ENCODE measurements around the gene MISP. TPM values are rescaled to one million over a fixed set of nuclear protein-coding genes. Genes with fewer than 3 reads are reported as not detected.

MISP gene
- total RNA-seq, 2 donors from 2014 or later, result 285 to 320 TPM

DNA sequence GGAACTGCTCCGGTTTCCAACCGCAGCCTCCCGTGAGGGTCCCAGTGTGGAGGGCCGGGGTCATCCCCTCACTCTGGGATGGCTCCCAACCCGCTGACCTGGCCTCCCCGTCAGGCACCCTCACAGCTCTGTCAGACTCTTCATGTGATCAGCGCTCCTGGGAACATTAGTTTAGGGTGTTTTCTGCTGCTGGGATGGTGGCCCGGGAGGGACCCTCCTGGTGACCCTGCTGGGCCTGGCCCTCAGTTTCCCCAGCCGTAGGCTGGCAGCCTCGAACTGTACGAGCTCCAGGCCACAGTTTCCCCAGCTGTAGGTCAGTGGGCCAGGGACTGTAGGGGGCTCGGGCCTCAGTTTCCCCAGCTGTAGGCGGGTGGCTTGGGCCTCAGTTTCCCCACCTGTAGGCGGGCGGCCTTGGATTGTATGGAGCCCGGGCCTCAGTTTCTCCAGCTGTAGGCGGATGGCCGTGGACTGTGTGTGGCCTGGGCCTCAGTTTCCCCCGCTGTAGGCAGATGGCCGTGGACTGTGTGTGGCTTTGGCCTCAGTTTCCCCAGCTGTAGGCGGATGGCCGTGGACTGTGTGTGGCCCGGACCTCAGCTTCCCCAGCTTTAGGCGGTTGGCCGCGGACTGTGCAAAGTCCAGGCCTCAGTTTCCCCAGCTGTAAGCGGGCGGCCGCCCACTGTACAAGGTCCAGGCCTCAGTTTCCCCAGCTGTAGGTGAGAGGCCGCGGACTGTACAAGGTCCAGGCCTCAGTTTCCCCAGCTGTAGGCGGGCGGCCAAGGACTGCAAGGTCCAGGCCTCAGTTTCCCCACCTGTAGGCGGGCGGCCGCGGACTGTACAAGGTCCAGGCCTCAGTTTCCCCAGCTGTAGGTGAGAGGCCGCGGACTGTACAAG is 45.0 kb downstream of the MISP start:
- H3K9me3 ChIP-seq, result no peaks in the 10 kb centered on the region
- H3K36me3 ChIP-seq, result no peaks in the 10 kb centered on the region
- peaks cover 20% of the 10 kb centered on the region for H3K4me1 ChIP-seq
- TF ChIP-seq, protein P1, sequence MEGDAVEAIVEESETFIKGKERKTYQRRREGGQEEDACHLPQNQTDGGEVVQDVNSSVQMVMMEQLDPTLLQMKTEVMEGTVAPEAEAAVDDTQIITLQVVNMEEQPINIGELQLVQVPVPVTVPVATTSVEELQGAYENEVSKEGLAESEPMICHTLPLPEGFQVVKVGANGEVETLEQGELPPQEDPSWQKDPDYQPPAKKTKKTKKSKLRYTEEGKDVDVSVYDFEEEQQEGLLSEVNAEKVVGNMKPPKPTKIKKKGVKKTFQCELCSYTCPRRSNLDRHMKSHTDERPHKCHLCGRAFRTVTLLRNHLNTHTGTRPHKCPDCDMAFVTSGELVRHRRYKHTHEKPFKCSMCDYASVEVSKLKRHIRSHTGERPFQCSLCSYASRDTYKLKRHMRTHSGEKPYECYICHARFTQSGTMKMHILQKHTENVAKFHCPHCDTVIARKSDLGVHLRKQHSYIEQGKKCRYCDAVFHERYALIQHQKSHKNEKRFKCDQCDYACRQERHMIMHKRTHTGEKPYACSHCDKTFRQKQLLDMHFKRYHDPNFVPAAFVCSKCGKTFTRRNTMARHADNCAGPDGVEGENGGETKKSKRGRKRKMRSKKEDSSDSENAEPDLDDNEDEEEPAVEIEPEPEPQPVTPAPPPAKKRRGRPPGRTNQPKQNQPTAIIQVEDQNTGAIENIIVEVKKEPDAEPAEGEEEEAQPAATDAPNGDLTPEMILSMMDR (IDR thresholded peaks at IDR 0.05), result no peak
- H3K27me3 ChIP-seq, result no peaks in the 10 kb centered on the region
- no peak overlapping the region for H3K27ac ChIP-seq
- peak overlapping the region; percentile 65 for H3K4me3 ChIP-seq
- DNase-seq, result peak; percentile 26
- intact Hi-C loops (cut with DNase I), result no loop called here
- peak overlapping the region; percentile 51 to 63 for H3K9ac ChIP-seq (ENCODE audit: low read depth in 2 of 2, low read length in 2 of 2)

DNA sequence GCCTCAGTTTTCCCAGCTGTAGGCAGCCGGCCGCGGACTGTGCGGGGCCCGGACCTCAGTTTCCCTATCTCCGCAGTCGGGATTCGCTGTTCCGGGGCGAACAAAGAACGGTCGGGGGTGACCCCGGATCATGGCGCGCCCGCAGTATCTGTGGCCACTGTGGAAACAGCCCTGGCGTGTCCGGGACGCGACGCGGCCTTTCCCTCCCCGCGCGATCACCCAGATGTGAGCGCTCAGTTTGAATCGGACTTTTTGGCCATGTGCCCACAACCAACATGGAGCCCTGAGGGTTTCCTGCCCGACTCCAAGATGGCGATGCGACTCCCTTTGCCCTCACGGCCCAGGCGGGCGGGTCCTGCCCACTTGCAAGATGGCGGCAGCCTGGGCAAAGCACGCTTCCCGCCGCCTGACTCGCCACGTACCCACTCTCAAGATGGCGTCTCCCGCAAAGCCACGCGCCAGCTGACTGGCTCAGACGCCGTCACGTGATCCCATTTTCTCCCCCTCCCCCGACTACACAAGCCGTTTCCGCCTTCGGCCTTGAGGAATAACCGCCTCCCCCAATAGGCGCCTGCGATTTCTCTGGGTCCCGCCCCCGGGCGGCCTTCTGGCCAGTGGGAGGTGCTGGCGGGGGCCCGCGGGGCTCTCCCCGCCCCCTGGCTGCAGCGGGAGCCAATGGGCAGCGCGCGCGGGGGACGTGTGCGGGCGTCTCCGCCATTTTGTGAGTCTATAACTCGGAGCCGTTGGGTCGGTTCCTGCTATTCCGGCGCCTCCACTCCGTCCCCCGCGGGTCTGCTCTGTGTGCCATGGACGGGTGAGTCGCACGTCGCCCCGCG is 46.0 kb downstream of the MISP start, which contains the start of gene PTBP1:
PTBP1 (plus strand) TSS at position 761 of the 836 bp plus-strand sequence; CDS start at position 807, 46 bp downstream.
- TF ChIP-seq, protein P1 (IDR thresholded peaks at IDR 0.05), result no peak
- peaks cover 28% of the 10 kb centered on the region for H3K4me1 ChIP-seq
- H3K9ac ChIP-seq (ENCODE audit: low read depth in 2 of 2, low read length in 2 of 2), result peak within 1 kb of the TSS; percentile 92 to 97
- H3K36me3 ChIP-seq, result peaks cover 3% of the 10 kb centered on the region
- no peaks in the 10 kb centered on the region for H3K9me3 ChIP-seq
- H3K27me3 ChIP-seq, result no peaks in the 10 kb centered on the region
- DNase-seq, result peak; percentile 100
- H3K4me3 ChIP-seq, result peak within 1 kb of the TSS; percentile 79
- H3K27ac ChIP-seq, result peak within 1 kb of the TSS; percentile 96
- intact Hi-C loops (cut with DNase I), result no loop called here

- Histone ChIP-seq H3K4me1 (peaks cover 28% of the 10 kb centered on the region), H3K36me3 (peaks cover 3% of the 10 kb centered on the region), H3K9ac (ENCODE audit: low read depth in 2 of 2, low read length in 2 of 2) (peak overlapping the region; percentile 92 to 97), H3K27me3 (no peaks in the 10 kb centered on the region), H3K4me3 (peak overlapping the region; percentile 79), H3K27ac (peak overlapping the region; percentile 96), H3K9me3 (no peaks in the 10 kb centered on the region)
- TF ChIP-seq, protein P1 (IDR thresholded peaks at IDR 0.05), result no peak
- DNase-seq, result peak; percentile 91
- intact Hi-C loops (cut with DNase I), result no loop called here
Observed at GRCh38 chr19:797528-798414, 46.9 kb downstream of the MISP start.

GRCh38 chr19:798415-799075 is 47.6 kb downstream of the MISP start:
- DNase-seq, result peak; percentile 85
- H3K27me3 ChIP-seq, result no peaks in the 10 kb centered on the region
- H3K36me3 ChIP-seq, result peaks cover 3% of the 10 kb centered on the region
- intact Hi-C loops (cut with DNase I), result no loop called here
- H3K9ac ChIP-seq (ENCODE audit: low read depth in 2 of 2, low read length in 2 of 2), result peak overlapping the region; percentile 92 to 97
- TF ChIP-seq, protein P1 (IDR thresholded peaks at IDR 0.05), result no peak
- peak overlapping the region; percentile 79 for H3K4me3 ChIP-seq
- H3K9me3 ChIP-seq, result no peaks in the 10 kb centered on the region
- peaks cover 28% of the 10 kb centered on the region for H3K4me1 ChIP-seq
- H3K27ac ChIP-seq, result peak overlapping the region; percentile 86
